B cell (primary cell): ENCODE data around the gene LMBR1L. TPM values are rescaled to one million over a fixed set of nuclear protein-coding genes. Genes with fewer than 3 reads are reported as not detected.
A peak's percentile ranks its signal among the peaks of the same experiment; 100 is the strongest.

Source experiments
- ATAC-seq: fragments of 200-7000 bp; cut with Tn5 transposase; one replicate; pipeline ENCODE4 v1.10.0; 2021; ENCODE audit warnings: low read depth, mild to moderate bottlenecking, moderate number of reproducible peaks, moderate library complexity
- CTCF ChIA-PET: fragments of 350-600 bp; sonication (Branson Sonifier 250); formaldehyde crosslinking; loops from one replicate; lab custom pipeline; 2021; ENCODE audit warnings: antibody characterized with exemption, inconsistent platforms; lab: Charles Lee
- POLR2A ChIA-PET: fragments of 350-600 bp; sonication (Branson Sonifier 250); formaldehyde crosslinking; loops from one replicate; lab custom pipeline; 2021; ENCODE audit warnings: antibody characterized with exemption; lab: Charles Lee
- DNase-seq: peaks from one replicate; pipeline ENCODE4 v3.0.0; 2013
- H2AFZ ChIP-seq: 2 replicates; pipeline ENCODE4 v1.6.1; 2012; ENCODE audit warnings: mild to moderate bottlenecking, low read depth, low read length; ENCODE audit not compliant: insufficient read depth, poor library complexity, severe bottlenecking
- H3K27ac ChIP-seq, 2 donors: 1 replicate in 1 of 2; 2 replicates in 1 of 2; pipeline ENCODE4 v1.5.1; 2012 to 2013; ENCODE audit warnings: low read length in 2 of 2, mild to moderate bottlenecking in 2 of 2, moderate library complexity in 1 of 2
- H3K27me3 ChIP-seq, 4 experiments: fragments of 200-600 bp in 1 of 4; sonication (generic) in 1 of 4; replicated peaks in 1 of 4; 1 replicate in 2 of 4; 2 replicates in 2 of 4; pipeline versions ENCODE4 v1.6.1 to v1.7.0; 2013 to 2016; ENCODE audit warnings: low read length in 3 of 4, mild to moderate bottlenecking in 2 of 4, mixed read lengths in 1 of 4, moderate library complexity in 1 of 4; ENCODE audit not compliant: insufficient read depth in 4 of 4, control insufficient read depth in 3 of 4; ENCODE audit errors: control extremely low read depth in 1 of 4
- H3K36me3 ChIP-seq, 2 experiments: replicated peaks in 1 of 2; 1 replicate in 1 of 2; 2 replicates in 1 of 2; pipeline versions ENCODE4 v1.6.1 to v1.7.1; 2013; ENCODE audit warnings: low read length in 1 of 2; ENCODE audit not compliant: insufficient read depth in 2 of 2, control insufficient read depth in 1 of 2; ENCODE audit errors: control extremely low read depth in 1 of 2, extremely low read depth in 1 of 2
- H3K4me1 ChIP-seq, 2 donors: fragments of 200-600 bp in 1 of 2; sonication (generic) in 1 of 2; 1 replicate in 1 of 2; 2 replicates in 1 of 2; pipeline versions ENCODE4 v1.5.1 to v1.6.1; 2013 to 2017; ENCODE audit warnings: low read length in 2 of 2; ENCODE audit not compliant: control insufficient read depth in 2 of 2, insufficient read depth in 2 of 2
- H3K4me2 ChIP-seq: replicated peaks from 2 replicates; pipeline ENCODE3; 2012; ENCODE audit warnings: mild to moderate bottlenecking, low read depth, low read length; ENCODE audit not compliant: poor library complexity, severe bottlenecking
- H3K4me3 ChIP-seq, 5 experiments: fragments of 200-600 bp in 1 of 5; sonication (generic) in 1 of 5; 1 replicate in 3 of 5; 2 replicates in 2 of 5; pipeline versions ENCODE4 v1.5.1 to v1.7.0; 2011 to 2016; ENCODE audit warnings: low read length in 4 of 5, mild to moderate bottlenecking in 4 of 5, low read depth in 2 of 5, control low read depth in 1 of 5, moderate library complexity in 1 of 5; ENCODE audit not compliant: insufficient read depth in 1 of 5; ENCODE audit errors: control extremely low read depth in 1 of 5, extremely low read depth in 1 of 5
- H3K79me2 ChIP-seq: fragments of 200-600 bp; sonication (generic); one replicate; pipeline ENCODE4 v1.6.0; 2016; ENCODE audit warnings: low read length; ENCODE audit not compliant: control insufficient read depth, insufficient read depth
- H3K9ac ChIP-seq: fragments of 200-600 bp; sonication (generic); 2 replicates; pipeline ENCODE4 v1.6.1; 2017; ENCODE audit warnings: mild to moderate bottlenecking, low read length, moderate library complexity
- H3K9me3 ChIP-seq, 3 donors: one replicate each; pipeline versions ENCODE4 v1.6.1 to v1.7.1; 2013; ENCODE audit warnings: low read length in 2 of 3; ENCODE audit not compliant: control insufficient read depth in 2 of 3, insufficient read depth in 1 of 3; ENCODE audit errors: control extremely low read depth in 1 of 3
- H4K20me1 ChIP-seq: 2 replicates; pipeline ENCODE4 v1.6.0; 2012; ENCODE audit warnings: mild to moderate bottlenecking, low read length; ENCODE audit not compliant: insufficient read depth, control insufficient read depth, poor library complexity, severe bottlenecking
- H3K27ac Mint-ChIP-seq: one replicate; pipeline ENCODE4 v1.8.0; 2021; ENCODE audit warnings: mixed read lengths
- H3K27me3 Mint-ChIP-seq: one replicate; pipeline ENCODE4 v1.8.0; 2021; ENCODE audit warnings: mixed read lengths
- H3K4me1 Mint-ChIP-seq: one replicate; pipeline ENCODE4 v1.8.0; 2021; ENCODE audit warnings: mixed read lengths
- H3K4me3 Mint-ChIP-seq: one replicate; pipeline ENCODE4 v1.8.0; 2021; ENCODE audit warnings: mixed read lengths
- H3K9me3 Mint-ChIP-seq: one replicate; pipeline ENCODE4 v1.8.0; 2022; ENCODE audit warnings: mixed read lengths; ENCODE audit not compliant: insufficient read depth
- EZH2 ChIP-seq: IDR thresholded peaks from 2 replicates; pipeline ENCODE4 v1.6.1; 2012; ENCODE audit warnings: borderline replicate concordance, low read depth, mild to moderate bottlenecking, moderate library complexity, low read length; ENCODE audit not compliant: insufficient read depth, poor library complexity, severe bottlenecking
- WGBS: methylation state at CpG from one replicate; pipeline ENCODE4 v1.1.5; 2013; ENCODE audit warnings: missing lambda C conversion rate; ENCODE audit not compliant: insufficient coverage; 5-methylcytosine and 5-hydroxymethylcytosine counted together
- intact Hi-C: fragments of 100-400 bp; cut with micrococcal nuclease; formaldehyde crosslinking; loops from one replicate; pipeline ENCODE4 v1.10.0; 2022
- polyA plus RNA-seq: library from polyadenylated mRNA; depleted of rRNA; stranded (reverse); fragments of >200 nt; gene quantifications from 2 replicates; pipeline ENCODE4 v1.2.3, GENCODE V29; 2012
- total RNA-seq, 2 donors: library from RNA; stranded (reverse); fragments of 120-200 nt in 1 of 2; gene quantifications; 1 replicate in 1 of 2; 2 replicates in 1 of 2; pipeline versions ENCODE4 v1.2.3 to v1.2.4, GENCODE V29; 2013 to 2022
- TF ChIP-seq, protein P1 (sequence below): fragments of 200-600 bp; IDR thresholded peaks from one replicate; pipeline ENCODE4 v1.8.0; 2022; ENCODE audit warnings: antibody characterized with exemption, mild to moderate bottlenecking

The LMBR1L gene
- total and polyA plus RNA-seq, 2 donors (not counting 1 experiment from before 2014, with no cell fraction given): 133 to 187 TPM

- no peak overlapping the region for H2AFZ ChIP-seq
- H3K36me3 ChIP-seq: peaks cover 11 to 33% of the 10 kb centered on the region in 2 experiments
- H3K79me2 ChIP-seq: peaks cover 25% of the 10 kb centered on the region
- intact Hi-C loops: no loop called here
- H3K4me3 ChIP-seq: no peak overlapping the region
- no peak overlapping the region for H3K9ac ChIP-seq
- no peaks in the 10 kb centered on the region for H3K27me3 ChIP-seq
- H3K4me1 ChIP-seq: peaks cover 18 to 24% of the 10 kb centered on the region in 2 donors
- no peaks in the 10 kb centered on the region for H3K27me3 Mint-ChIP-seq
- CTCF ChIA-PET: interaction anchor here (0.9 to 1.0 kb wide), 2 partner anchors 10 to 11 kb away, joined by 3 read pairs; no protein-coding TSS in a partner anchor
- H3K4me1 Mint-ChIP-seq: peaks cover 36% of the 10 kb centered on the region
- POLR2A ChIA-PET: no interaction called here
- DNase-seq (no peak), ATAC-seq (no peak)
- TF ChIP-seq, protein P1, sequence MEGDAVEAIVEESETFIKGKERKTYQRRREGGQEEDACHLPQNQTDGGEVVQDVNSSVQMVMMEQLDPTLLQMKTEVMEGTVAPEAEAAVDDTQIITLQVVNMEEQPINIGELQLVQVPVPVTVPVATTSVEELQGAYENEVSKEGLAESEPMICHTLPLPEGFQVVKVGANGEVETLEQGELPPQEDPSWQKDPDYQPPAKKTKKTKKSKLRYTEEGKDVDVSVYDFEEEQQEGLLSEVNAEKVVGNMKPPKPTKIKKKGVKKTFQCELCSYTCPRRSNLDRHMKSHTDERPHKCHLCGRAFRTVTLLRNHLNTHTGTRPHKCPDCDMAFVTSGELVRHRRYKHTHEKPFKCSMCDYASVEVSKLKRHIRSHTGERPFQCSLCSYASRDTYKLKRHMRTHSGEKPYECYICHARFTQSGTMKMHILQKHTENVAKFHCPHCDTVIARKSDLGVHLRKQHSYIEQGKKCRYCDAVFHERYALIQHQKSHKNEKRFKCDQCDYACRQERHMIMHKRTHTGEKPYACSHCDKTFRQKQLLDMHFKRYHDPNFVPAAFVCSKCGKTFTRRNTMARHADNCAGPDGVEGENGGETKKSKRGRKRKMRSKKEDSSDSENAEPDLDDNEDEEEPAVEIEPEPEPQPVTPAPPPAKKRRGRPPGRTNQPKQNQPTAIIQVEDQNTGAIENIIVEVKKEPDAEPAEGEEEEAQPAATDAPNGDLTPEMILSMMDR: no peak
- no peak for TF ChIP-seq EZH2
- H3K4me3 Mint-ChIP-seq: peak overlapping the region; percentile 16
- H3K9me3 ChIP-seq: no peaks in the 10 kb centered on the region
- peaks cover 32% of the 10 kb centered on the region for H4K20me1 ChIP-seq
- no peak overlapping the region for H3K4me2 ChIP-seq
- no peak overlapping the region for H3K27ac ChIP-seq
- no peaks in the 10 kb centered on the region for H3K9me3 Mint-ChIP-seq
- WGBS: 100% methylated on average over 1 of the region's 4 CpGs
- peak overlapping the region; percentile 50 for H3K27ac Mint-ChIP-seq
These were observed 16.5 kb upstream of the LMBR1L start for GRCh38 chr12:49126852-49127763.
